ENCODE results near the gene KLF13. TPM values are rescaled to one million over a fixed set of nuclear protein-coding genes. Genes with fewer than 3 reads are reported as not detected.

The KLF13 gene
- total and polyA plus RNA-seq, 2 donors (not counting 1 experiment from before 2014, with no cell fraction given): 39.6 to 42.9 TPM

DNA sequence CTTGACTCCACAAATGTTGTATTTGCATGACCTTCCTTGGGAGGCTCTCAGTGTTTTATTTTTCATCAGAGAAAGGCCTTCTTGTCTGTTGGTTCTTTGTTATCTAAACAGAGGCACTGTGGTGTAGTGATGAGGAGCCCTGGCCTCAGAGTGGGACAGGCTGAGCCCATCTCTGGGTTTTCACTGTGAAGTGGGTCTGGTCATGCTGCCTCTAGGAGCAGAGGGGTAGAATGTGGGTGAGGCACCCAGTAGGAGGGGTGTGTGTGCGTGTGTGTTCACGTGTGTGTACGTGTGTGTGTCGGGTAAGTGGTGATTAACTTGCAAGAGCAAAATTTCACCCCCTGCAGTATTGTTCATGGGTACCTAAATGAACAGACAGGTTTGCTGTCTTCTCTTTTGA lies 14.4 kb downstream of the KLF13 start:
- Histone ChIP-seq H3K27ac (ENCODE audit: insufficient read depth, low read length) (no peak overlapping the region), H3K4me2 (ENCODE audit: extremely low read depth, insufficient read depth, low read length) (no peak overlapping the region), H3K9me3 (ENCODE audit: control insufficient read depth, insufficient read depth, low read depth, low read length) (no peaks in the 10 kb centered on the region), H3K4me1 (ENCODE audit: control insufficient read depth, extremely low read depth, insufficient read depth, low read length) (peaks cover 21% of the 10 kb centered on the region), H3K36me3 (ENCODE audit: control insufficient read depth, insufficient read depth, low read length) (no peaks in the 10 kb centered on the region), H3K4me3 (replicated peaks in 1 of 4; ENCODE audit: control extremely low read depth in 1 of 4, insufficient read depth in 1 of 4, low read depth in 3 of 4, low read length in 4 of 4) (no peak overlapping the region), H2AFZ (ENCODE audit: low read length) (no peak overlapping the region), H3K9ac (ENCODE audit: insufficient read depth, low read length) (no peak overlapping the region), H3K27me3 (ENCODE audit: control insufficient read depth, insufficient read depth, low read length) (no peaks in the 10 kb centered on the region), H3K79me2 (ENCODE audit: control insufficient read depth, insufficient read depth, low read length) (peaks cover 83% of the 10 kb centered on the region), H4K20me1 (ENCODE audit: control insufficient read depth, extremely low read depth, insufficient read depth, low read length) (no peaks in the 10 kb centered on the region)
- TF ChIP-seq EZH2 (IDR thresholded peaks at IDR 0.05; ENCODE audit: low read length, missing control alignments): no peak
- TF ChIP-seq, protein P1, sequence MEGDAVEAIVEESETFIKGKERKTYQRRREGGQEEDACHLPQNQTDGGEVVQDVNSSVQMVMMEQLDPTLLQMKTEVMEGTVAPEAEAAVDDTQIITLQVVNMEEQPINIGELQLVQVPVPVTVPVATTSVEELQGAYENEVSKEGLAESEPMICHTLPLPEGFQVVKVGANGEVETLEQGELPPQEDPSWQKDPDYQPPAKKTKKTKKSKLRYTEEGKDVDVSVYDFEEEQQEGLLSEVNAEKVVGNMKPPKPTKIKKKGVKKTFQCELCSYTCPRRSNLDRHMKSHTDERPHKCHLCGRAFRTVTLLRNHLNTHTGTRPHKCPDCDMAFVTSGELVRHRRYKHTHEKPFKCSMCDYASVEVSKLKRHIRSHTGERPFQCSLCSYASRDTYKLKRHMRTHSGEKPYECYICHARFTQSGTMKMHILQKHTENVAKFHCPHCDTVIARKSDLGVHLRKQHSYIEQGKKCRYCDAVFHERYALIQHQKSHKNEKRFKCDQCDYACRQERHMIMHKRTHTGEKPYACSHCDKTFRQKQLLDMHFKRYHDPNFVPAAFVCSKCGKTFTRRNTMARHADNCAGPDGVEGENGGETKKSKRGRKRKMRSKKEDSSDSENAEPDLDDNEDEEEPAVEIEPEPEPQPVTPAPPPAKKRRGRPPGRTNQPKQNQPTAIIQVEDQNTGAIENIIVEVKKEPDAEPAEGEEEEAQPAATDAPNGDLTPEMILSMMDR (conservative IDR thresholded peaks at IDR 0.05 in 1 of 2, IDR thresholded peaks at IDR 0.05 in 1 of 2; ENCODE audit: low read depth in 1 of 2, low read length in 2 of 2): no peak
- no peak for DNase-seq (ENCODE audit: low read depth in 2 of 2)

DNA sequence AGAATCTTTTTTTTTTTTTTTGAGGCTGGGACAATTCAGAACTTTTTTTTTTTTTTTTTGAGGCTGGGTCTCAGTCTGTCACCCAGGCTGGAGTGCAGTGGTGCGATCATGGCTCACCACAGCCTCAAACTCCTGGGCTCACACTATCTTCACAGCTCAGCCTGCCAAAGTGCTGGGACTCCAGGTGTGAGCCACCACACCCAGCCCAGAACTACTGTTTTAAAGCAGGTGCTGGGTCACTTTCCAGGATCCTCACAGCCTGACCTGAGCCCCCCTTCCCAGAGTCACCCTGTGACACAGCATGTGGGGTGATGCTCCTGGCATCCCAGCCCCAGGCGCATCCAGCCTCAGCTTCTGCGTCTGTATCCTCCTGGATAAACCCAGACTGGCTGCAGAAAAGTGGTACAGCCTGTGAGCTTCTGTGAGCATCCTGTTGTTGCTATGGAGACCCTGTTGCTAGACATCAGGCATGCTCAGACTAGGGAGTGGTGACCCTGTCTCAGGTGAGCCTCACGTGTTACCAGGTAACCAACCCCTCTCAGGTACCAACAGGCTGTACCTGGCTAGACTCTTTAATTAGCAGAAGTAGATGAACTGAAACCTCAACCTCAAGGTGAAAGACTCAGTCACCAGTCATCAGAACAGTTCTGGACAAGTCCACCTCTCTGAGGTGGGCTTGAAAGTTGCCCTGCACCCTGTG lies 15.0 kb downstream of the KLF13 start:
- Histone ChIP-seq H3K79me2 (ENCODE audit: control insufficient read depth, insufficient read depth, low read length) (peaks cover 79% of the 10 kb centered on the region), H3K4me2 (ENCODE audit: extremely low read depth, insufficient read depth, low read length) (no peak overlapping the region), H2AFZ (ENCODE audit: low read length) (no peak overlapping the region), H3K36me3 (ENCODE audit: control insufficient read depth, insufficient read depth, low read length) (no peaks in the 10 kb centered on the region), H3K4me1 (ENCODE audit: control insufficient read depth, extremely low read depth, insufficient read depth, low read length) (peaks cover 21% of the 10 kb centered on the region), H3K4me3 (replicated peaks in 1 of 4; ENCODE audit: control extremely low read depth in 1 of 4, insufficient read depth in 1 of 4, low read depth in 3 of 4, low read length in 4 of 4) (no peak overlapping the region), H3K27me3 (ENCODE audit: control insufficient read depth, insufficient read depth, low read length) (no peaks in the 10 kb centered on the region), H3K27ac (ENCODE audit: insufficient read depth, low read length) (no peak overlapping the region), H3K9me3 (ENCODE audit: control insufficient read depth, insufficient read depth, low read depth, low read length) (no peaks in the 10 kb centered on the region), H4K20me1 (ENCODE audit: control insufficient read depth, extremely low read depth, insufficient read depth, low read length) (no peaks in the 10 kb centered on the region), H3K9ac (ENCODE audit: insufficient read depth, low read length) (no peak overlapping the region)
- no peak for DNase-seq (ENCODE audit: low read depth in 2 of 2)
- TF ChIP-seq, protein P1 (conservative IDR thresholded peaks at IDR 0.05 in 1 of 2, IDR thresholded peaks at IDR 0.05 in 1 of 2; ENCODE audit: low read depth in 1 of 2, low read length in 2 of 2): no peak
- TF ChIP-seq EZH2 (IDR thresholded peaks at IDR 0.05; ENCODE audit: low read length, missing control alignments): no peak

DNA sequence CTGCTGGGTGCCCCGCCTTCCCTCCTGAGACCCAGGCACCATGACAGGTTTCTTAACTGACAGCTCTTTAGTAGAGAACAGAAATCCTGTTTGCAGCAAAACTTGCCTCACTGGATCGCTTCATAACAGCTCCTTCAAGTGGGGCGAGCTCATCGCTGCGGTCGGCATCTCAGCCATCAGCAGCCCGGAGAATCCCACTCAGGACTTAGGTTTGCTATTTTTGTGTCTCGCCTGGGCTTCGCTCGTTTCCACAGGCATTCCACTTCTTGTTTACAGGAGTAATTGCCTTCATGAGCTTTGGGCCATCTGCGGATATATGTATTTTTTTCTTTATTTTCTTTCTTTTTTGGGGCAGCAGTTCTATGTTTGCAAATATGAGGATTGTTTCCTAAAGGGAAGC lies 15.7 kb downstream of the KLF13 start:
- H2AFZ ChIP-seq (ENCODE audit: low read length): no peak overlapping the region
- no peak for DNase-seq (ENCODE audit: low read depth in 2 of 2)
- TF ChIP-seq, protein P1 (conservative IDR thresholded peaks at IDR 0.05 in 1 of 2, IDR thresholded peaks at IDR 0.05 in 1 of 2; ENCODE audit: low read depth in 1 of 2, low read length in 2 of 2): no peak
- no peak for TF ChIP-seq EZH2 (IDR thresholded peaks at IDR 0.05; ENCODE audit: low read length, missing control alignments)
- no peaks in the 10 kb centered on the region for H3K9me3 ChIP-seq (ENCODE audit: control insufficient read depth, insufficient read depth, low read depth, low read length)
- no peak overlapping the region for H3K9ac ChIP-seq (ENCODE audit: insufficient read depth, low read length)
- no peaks in the 10 kb centered on the region for H3K36me3 ChIP-seq (ENCODE audit: control insufficient read depth, insufficient read depth, low read length)
- H3K27ac ChIP-seq (ENCODE audit: insufficient read depth, low read length): no peak overlapping the region
- peaks cover 77% of the 10 kb centered on the region for H3K79me2 ChIP-seq (ENCODE audit: control insufficient read depth, insufficient read depth, low read length)
- no peaks in the 10 kb centered on the region for H3K27me3 ChIP-seq (ENCODE audit: control insufficient read depth, insufficient read depth, low read length)
- no peak overlapping the region for H3K4me3 ChIP-seq (replicated peaks in 1 of 4; ENCODE audit: control extremely low read depth in 1 of 4, insufficient read depth in 1 of 4, low read depth in 3 of 4, low read length in 4 of 4)
- H4K20me1 ChIP-seq (ENCODE audit: control insufficient read depth, extremely low read depth, insufficient read depth, low read length): no peaks in the 10 kb centered on the region
- peaks cover 21% of the 10 kb centered on the region for H3K4me1 ChIP-seq (ENCODE audit: control insufficient read depth, extremely low read depth, insufficient read depth, low read length)
- no peak overlapping the region for H3K4me2 ChIP-seq (ENCODE audit: extremely low read depth, insufficient read depth, low read length)
